Testis (tissue), 3 donors: ENCODE results near the gene SEC24D. TPM values are rescaled to one million over a fixed set of nuclear protein-coding genes. Genes with fewer than 3 reads are reported as not detected.

Source experiments
- DNase-seq: peaks from one replicate; pipeline ENCODE4 v3.0.0-alpha.2; 2019
- H3K27ac ChIP-seq, 2 donors: fragments of 200-600 bp; sonication (generic); one replicate each; pipeline ENCODE4 v1.5.1; 2019
- H3K27me3 ChIP-seq: fragments of 200-600 bp; sonication (generic); one replicate; pipeline ENCODE4 v1.5.1; 2019
- H3K36me3 ChIP-seq: fragments of 200-600 bp; sonication (generic); one replicate; pipeline ENCODE4 v1.5.1; 2017; ENCODE audit warnings: low read depth; ENCODE audit errors: missing control alignments
- H3K4me1 ChIP-seq: fragments of 200-600 bp; sonication (generic); one replicate; pipeline ENCODE4 v1.5.1; 2019
- H3K4me3 ChIP-seq, 2 donors: fragments of 200-600 bp; sonication (generic); one replicate each; pipeline ENCODE4 v1.5.1; 2017 to 2019
- H3K9me3 ChIP-seq: fragments of 200-600 bp; sonication (generic); one replicate; pipeline ENCODE4 v1.5.1; 2017
- CTCF ChIP-seq, 3 experiments: fragments of 450-650 bp in 2 of 3; fragments of 200-600 bp in 1 of 3; sonication (generic) in 1 of 3; IDR thresholded peaks; one replicate each; pipeline ENCODE4 v1.5.1; 2016 to 2019; ENCODE audit warnings: antibody characterized with exemption in 3 of 3, mild to moderate bottlenecking in 2 of 3, moderate library complexity in 1 of 3
- POLR2A ChIP-seq: fragments of 450-650 bp; IDR thresholded peaks from one replicate; pipeline ENCODE4 v1.6.1; 2017; ENCODE audit warnings: antibody characterized with exemption, mild to moderate bottlenecking, moderate library complexity
- WGBS, 2 donors: methylation state at CpG; one replicate each; pipeline ENCODE4 v1.1.5; 2018; 5-methylcytosine and 5-hydroxymethylcytosine counted together
- intact Hi-C: fragments of 100-400 bp; cut with DNase I; formaldehyde crosslinking; loops from one replicate; pipeline ENCODE4 v1.15.1; 2023; ENCODE audit warnings: low total_unique reads
- polyA plus RNA-seq: library from polyadenylated mRNA; stranded (reverse); fragments of 350-450 nt; fragmentation: Illumina TruSeq; extraction: RNeasy Lipid Tissue Mini Kit (QIAGEN cat#74804); gene quantifications from one replicate; pipeline ENCODE4 v1.2.3, GENCODE V29; 2014; ENCODE audit warnings: low read depth, low replicate concordance; ENCODE audit not compliant: insufficient read depth
- total RNA-seq, 2 donors: library from RNA; depleted of rRNA; stranded (reverse); fragments of >200 nt; gene quantifications; one replicate each; pipeline ENCODE4 v1.2.3, GENCODE V29; 2016

Gene SEC24D
- total and polyA plus RNA-seq, 3 donors from 2014 or later = 53.4 to 74.1 (median 62.2) TPM

- WGBS, 2 donors = 68 to 77% methylated on average over 3 of the region's 3 CpGs
- no peak for DNase-seq
- intact Hi-C loops = no loop called here
- H3K4me3 ChIP-seq = no peak overlapping the region
- no peak for TF ChIP-seq POLR2A
- no peak for TF ChIP-seq CTCF (IDR thresholded peaks at IDR 0.05)
- no peaks in the 10 kb centered on the region for H3K9me3 ChIP-seq
- H3K27me3 ChIP-seq = no peaks in the 10 kb centered on the region
- H3K36me3 ChIP-seq = no peaks in the 10 kb centered on the region
- H3K27ac ChIP-seq = no peak overlapping the region
- no peaks in the 10 kb centered on the region for H3K4me1 ChIP-seq
Measured at GRCh38 chr4:118867311-118868067, 31.6 kb upstream of the SEC24D start.

- Histone ChIP-seq H3K36me3 (no peaks in the 10 kb centered on the region), H3K4me3 (no peak overlapping the region), H3K9me3 (no peaks in the 10 kb centered on the region), H3K27ac (no peak overlapping the region), H3K27me3 (no peaks in the 10 kb centered on the region), H3K4me1 (no peaks in the 10 kb centered on the region)
- 91 to 94% methylated on average over 1 of the region's 1 CpG for WGBS, 2 donors
- DNase-seq = no peak
- TF ChIP-seq POLR2A = no peak
- intact Hi-C loops = no loop called here
Measured at GRCh38 chr4:118866442-118866841, 30.5 kb upstream of the SEC24D start.

GRCh38 chr4:118865091-118865708 lies 29.3 kb upstream of the SEC24D start:
- Histone ChIP-seq H3K36me3 (no peaks in the 10 kb centered on the region), H3K4me3 (no peak overlapping the region), H3K27ac (no peak overlapping the region), H3K27me3 (no peaks in the 10 kb centered on the region), H3K4me1 (no peaks in the 10 kb centered on the region), H3K9me3 (no peaks in the 10 kb centered on the region)
- intact Hi-C loops = no loop called here
- TF ChIP-seq POLR2A (no peak), CTCF (IDR thresholded peaks at IDR 0.05) (peak; percentile 21 to 48 (median 24))
- WGBS, 2 donors = 41 to 50% methylated on average over 5 of the region's 5 CpGs
- peak; percentile 41 for DNase-seq

- H3K27ac ChIP-seq = no peak overlapping the region
Measured at GRCh38 chr4:118858779-118859178, 22.9 kb upstream of the SEC24D start.

More at GRCh38 chr4:118858779-118859178, 22.9 kb upstream of the SEC24D start:
- Histone ChIP-seq H3K36me3 (no peaks in the 10 kb centered on the region), H3K4me3 (no peak overlapping the region), H3K27me3 (no peaks in the 10 kb centered on the region), H3K4me1 (no peaks in the 10 kb centered on the region), H3K9me3 (no peaks in the 10 kb centered on the region)
- WGBS, 2 donors = 82 to 85% methylated on average over 2 of the region's 2 CpGs
- no peak for DNase-seq
- intact Hi-C loops = no loop called here
- TF ChIP-seq POLR2A (no peak), CTCF (IDR thresholded peaks at IDR 0.05) (no peak)
